HuH-7.5 (cell line): ENCODE data around the gene GCDH.
A peak's percentile ranks its signal among the peaks of the same experiment; 100 is the strongest.
"Not testable (repeated sequence)": the region's sequence is repeated elsewhere in the genome, so short reads cannot be mapped to it uniquely, and the experiment has no call there.

Experiments used
- DNase-seq: peaks from one replicate; pipeline ENCODE4 v3.0.0; 2011; ENCODE audit warnings: low spot score

Gene GCDH

GRCh38 chr19:12872941-12873890 lies 17.7 kb upstream of the GCDH start:
- no peak for DNase-seq

DNA sequence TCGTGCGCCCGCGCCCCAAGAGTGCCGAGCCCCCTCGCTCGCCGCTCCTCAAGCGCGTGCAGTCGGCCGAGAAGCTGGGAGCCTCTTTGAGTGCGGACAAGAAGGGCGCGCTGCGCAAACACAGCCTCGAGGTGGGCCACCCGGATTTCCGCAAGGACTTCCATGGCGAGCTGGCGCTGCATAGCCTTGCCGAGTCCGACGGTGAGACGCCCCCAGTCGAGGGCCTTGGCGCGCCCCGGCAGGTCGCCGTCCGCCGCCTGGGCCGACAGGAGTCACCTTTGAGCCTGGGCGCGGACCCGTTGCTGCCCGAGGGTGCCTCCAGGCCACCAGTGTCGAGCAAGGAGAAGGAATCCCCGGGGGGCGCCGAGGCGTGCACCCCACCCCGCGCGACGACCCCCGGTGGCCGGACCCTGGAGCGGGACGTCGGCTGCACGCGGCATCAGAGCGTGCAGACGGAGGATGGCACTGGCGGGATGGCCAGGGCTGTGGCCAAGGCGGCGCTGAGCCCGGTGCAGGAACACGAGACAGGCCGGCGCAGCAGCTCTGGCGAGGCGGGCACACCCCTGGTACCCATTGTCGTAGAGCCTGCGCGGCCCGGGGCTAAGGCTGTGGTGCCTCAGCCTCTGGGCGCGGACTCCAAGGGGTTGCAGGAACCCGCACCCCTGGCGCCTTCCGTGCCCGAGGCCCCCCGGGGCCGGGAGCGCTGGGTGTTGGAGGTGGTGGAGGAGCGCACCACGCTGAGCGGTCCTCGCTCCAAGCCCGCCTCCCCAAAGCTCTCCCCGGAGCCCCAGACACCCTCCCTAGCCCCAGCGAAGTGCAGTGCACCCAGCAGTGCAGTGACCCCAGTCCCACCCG lies 16.8 kb upstream of the GCDH start:
- no peak for DNase-seq

DNA sequence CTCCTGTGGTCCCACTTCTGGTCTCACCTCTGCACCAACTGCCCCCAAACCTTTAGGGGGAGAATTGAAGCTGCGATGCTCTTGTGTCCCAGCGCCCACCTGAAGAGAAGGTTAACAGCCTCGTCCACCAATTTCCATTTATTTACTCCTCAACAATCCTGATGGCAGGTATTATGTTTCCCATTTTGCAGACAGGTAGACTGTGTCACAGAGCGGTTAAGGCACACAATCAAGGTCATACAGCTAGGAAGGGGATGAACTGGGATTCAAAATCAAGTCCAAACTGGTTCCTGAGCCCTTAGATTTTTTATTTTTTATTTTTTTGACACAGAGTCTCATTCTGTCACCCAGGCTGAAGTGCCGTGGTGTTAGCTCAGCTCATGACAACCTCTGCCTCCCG lies 15.9 kb upstream of the GCDH start:
- no peak for DNase-seq

DNA sequence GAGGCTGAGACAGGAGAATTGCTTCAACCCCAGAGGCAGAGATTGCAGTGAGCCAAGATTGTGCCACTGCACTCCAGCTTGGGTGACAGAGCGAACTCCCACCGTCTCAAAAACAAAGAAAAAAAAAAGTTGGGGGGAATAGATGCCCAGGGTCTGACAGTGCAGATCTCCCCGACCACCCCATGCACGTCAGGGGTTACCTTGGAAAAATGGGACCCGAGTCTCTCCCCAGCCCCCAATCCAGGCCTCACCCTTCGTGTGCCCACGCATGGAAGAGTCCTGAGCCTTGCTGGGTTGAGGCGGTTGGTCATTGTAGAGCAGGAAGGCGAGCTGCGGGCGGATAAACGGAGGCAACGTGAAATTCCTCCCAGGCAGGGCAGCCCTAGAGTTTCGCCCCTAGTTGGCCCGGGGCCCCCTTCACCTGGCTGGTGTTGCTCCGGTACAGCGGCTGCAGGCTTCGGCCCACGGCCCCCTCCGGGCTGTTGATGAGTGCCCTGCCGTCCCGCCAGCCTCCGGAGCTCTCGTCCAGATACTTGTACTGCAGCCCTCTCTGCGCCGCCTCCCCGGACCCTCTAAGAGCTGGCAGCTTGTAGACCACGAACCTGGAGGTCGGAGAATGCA lies 10.3 kb upstream of the GCDH start:
- DNase-seq: no peak

DNA sequence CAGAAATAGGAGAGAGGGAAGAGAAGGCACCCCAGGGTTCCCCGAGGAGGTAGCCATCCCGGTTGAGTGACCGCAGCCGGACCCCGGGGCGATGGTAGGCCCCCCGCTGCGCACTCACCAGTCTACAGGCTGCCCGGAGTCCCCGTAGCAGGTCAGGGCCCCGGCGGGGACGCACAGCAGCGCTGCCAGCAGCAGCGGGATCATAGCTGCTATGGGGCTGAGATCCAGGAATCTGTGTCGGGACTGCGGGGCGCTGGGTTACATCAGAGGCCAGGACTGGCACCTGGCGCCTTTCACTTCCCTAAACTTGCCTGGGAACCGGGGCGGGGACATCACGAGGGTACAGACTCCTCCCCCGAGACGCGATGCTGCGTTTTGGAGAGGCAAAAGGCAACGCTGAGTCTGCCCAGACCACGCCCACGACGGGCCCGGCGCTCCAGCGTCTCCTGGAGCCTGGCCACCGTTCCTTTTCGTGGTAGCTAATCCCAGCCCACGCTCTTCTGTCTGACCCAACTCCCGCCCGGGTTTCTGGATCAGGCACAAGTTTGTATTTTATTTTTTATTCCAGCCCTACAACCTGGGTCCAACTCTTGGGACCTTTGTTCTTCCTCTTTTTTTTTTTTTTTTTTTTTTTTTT lies 9.7 kb upstream of the GCDH start, which contains the start of gene DNASE2:
TSS of gene DNASE2 (minus strand) at position 278 of the 637 bp plus-strand sequence. CDS start at position 204, 74 bp downstream.
- peak; percentile 99 for DNase-seq

DNA sequence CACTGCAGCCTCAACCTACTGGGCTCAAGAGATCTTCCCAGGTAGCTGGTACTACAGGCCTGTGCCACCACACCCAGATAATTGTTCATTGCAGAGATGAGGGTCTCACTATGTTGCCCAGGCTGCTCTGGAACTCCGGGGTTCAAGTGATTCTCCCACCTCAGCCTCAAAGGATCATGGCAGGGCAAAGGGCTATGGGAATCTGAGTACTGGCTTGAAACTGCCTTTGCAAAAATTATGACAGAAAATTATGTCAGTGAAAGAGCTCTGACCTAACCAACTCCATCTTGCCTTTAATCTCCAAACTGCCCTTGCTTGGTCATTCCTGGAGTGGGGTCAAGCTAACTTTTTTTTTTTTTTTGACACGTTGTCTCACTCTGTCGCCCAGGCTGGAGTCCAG lies 8.4 kb upstream of the GCDH start:
- no peak for DNase-seq

- no peak for DNase-seq
Observed at GRCh38 chr19:12884202-12884601, 6.8 kb upstream of the GCDH start.

DNA sequence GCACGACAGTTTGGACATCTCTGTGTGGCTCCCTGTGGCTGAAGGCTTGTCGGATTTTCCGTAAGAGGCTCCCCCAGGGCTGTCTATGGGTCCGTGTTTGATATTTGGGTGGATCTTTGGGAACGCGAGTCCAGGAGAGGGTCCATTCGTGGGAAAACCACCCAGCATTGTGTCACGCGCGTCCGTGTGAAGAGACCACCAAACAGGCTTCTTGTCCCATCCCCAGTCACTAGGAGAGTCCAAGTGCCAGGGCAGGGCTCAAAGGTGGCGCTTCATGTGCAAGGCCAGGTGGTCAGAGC lies 6.4 kb upstream of the GCDH start:
- DNase-seq: no peak

DNA sequence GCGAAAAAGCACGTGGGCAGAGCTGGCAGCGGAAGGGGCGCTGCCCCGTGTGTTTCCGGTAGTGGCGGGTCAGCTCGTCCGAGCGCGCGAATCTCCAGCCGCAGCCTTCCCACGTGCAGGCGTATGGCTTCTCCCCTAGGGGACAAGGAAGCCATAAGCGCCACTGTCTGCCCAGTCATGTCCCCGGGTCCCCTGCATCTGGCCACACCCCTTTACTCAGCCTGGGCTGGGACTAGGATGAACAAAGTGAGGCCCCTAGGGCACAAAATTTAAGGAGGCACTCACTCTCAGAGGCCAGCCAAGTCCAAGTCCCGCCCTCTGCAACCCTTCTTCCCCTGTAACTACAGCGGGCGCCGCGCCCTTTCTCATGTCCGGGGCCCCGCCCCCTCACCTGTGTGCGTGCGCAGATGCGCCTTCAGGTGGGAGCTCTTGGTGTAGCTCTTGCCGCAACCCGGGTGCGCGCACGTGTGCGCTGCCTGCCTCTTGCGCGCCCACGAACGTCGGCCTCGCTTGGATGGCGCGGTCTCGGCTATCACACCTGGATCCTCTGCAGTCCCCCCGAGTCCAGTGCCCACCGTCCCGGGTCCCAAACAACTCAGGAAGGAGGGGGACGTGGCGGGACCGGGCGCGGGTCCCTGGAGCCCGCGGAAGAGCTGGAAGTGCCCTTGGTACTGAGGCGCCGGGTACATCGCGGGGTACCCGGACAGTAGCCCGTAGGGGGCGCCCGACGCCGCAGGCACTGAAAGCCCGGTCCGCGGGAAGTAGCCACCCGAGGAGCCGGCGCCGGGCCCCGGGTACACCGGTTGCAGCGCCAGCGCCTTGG lies 5.8 kb upstream of the GCDH start:
- DNase-seq: no peak

GRCh38 chr19:12885749-12886650 lies 5.0 kb upstream of the GCDH start:
- no peak for DNase-seq

- no peak for DNase-seq
Observed at GRCh38 chr19:12886651-12886968, 4.3 kb upstream of the GCDH start.

DNA sequence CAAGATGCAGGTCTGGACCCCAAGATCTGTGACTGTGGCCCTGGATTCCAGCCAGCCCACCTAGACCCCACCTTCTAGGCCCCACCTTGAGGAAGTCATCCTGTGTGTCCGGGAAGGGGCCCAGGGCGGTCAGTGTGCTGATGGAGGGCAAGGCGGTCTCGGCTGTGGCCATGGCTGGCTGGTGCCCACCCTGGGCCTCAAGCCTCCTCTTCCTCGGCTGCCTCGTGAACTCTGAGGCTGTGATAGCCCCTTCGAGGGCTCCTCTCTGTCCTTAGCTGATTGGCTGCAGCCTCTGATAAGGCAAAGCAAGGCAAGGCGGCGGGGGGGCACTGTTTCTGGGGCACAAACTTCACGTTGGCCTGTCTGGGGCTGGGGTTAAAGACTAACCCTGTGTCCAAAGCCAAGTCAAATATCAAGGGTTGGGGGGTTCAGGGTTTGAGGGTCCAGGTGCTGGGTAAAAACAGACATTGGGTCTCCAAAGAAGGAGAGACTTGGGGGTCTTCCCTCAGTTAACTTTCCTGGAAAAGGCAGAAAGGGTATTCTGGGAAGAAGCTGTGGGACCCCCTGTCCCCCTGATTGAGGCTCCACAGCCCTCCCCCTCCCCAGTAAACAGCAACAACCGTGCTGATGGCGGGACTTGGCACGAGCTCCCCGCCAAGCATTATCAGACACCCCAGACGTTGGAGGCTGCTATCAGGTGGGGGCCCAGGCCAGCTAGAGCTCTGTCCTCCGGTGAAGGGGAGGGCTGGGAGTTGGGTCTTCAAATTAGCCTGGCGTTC lies 3.8 kb upstream of the GCDH start, which contains the start of gene KLF1:
TSS of gene KLF1 (minus strand) at position 233 of the 779 bp plus-strand sequence. CDS start at position 172, 61 bp downstream.
- DNase-seq: no peak

DNA sequence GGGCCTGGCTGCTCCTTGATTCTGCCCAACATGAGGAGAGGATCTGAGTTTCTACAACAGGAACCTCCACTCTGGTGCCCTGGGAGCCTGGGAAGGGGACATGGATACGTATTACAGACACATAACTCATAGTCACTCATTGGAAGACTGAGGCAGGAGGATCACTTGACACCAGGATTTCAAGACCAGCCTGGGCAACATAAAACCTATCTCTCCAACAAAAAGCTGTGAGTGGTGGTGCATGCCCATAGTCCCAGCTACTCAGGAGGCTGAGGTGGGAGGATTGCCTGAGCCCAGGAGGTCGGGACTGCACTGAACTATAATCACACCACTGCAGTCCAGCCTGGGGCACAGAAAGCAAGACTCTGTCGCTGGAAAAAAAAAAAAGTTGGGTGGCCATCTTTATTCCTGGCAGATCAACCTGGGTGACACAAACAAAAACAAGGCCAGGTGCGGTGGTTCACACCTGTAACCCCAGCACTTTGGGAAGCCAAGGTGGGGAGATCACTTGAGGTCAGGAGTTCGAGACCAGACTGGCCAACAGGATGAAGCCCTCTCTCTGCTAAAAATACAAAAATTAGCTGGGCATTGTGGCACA lies 2.9 kb upstream of the GCDH start:
- DNase-seq: no peak

GRCh38 chr19:12890299-12890786 lies 617 bp upstream of the GCDH start:
- DNase-seq: not testable (repeated sequence)

DNA sequence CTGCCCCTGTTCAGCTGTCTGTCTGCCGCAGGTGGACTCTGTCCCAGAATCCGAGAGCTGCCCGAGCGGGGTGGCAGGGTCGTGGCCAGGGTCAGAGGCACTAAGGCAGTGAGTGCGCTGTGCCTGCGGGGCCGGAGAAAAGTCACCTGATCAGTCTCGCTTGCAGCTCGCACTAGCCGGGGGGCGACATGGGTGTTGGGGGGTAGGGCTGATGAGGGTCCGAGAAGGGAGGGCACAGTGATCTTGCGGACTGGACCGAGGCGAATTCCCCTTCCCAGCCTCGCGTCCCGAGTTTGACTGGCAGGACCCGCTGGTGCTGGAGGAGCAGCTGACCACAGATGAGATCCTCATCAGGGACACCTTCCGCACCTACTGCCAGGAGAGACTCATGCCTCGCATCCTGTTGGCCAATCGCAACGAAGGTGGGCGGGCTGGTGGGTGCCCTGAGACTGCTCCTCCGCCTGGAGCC lies 627 bp downstream of the GCDH start:
- no peak for DNase-seq

GRCh38 chr19:12893582-12893981 lies 2.6 kb downstream of the GCDH start:
- no peak for DNase-seq

- no peak for DNase-seq
Observed at GRCh38 chr19:12896460-12896859, 5.5 kb downstream of the GCDH start.

DNA sequence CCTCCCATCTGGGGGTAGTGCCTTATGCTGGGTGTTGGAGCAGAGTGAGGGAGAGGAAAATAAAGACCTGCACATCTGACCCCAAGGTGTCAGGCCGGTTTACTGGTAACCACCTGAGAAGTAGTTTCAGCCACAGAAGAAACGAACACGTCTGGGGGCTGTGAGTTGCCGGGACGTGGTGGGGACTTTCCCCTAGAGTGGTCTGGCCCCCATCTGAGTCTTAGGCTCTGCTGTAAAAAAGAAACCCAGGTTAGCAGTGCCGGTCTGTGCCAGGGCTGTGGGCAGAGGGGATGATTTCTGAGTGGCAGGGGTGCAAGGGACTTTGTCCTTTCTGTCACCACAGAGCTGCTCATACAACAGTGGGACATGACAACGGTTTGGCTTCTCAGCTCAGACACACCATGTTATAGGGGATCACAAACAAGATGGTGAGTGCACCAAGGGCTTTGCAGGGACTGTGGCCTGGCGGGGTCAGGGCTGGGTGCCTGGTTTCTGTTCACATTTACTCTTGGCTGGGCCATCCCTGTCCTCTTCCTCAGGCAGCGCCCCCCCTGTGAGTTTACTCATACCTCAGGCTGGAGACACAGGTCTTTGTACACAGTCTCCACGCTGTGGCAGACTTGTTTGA lies 9.0 kb downstream of the GCDH start:
- DNase-seq: no peak
